Thymus (tissue), 11 donors: ENCODE data around the gene FCN1. TPM values are rescaled to one million over a fixed set of nuclear protein-coding genes. Genes with fewer than 3 reads are reported as not detected.
A peak's percentile ranks its signal among the peaks of the same experiment; 100 is the strongest.

ENCODE experiments used
- DNase-seq, 9 donors: peaks; one replicate each; pipeline ENCODE4 v3.0.0-alpha.2; 2013; ENCODE audit warnings: low spot score in 9 of 9, low read depth in 6 of 9, missing footprints in 1 of 9
- H3K27ac ChIP-seq, 2 donors: one replicate each; pipeline ENCODE4 v1.5.1; 2013; ENCODE audit warnings: control low read depth in 1 of 2, low read depth in 1 of 2, low read length in 1 of 2, mild to moderate bottlenecking in 1 of 2, moderate library complexity in 1 of 2
- H3K27me3 ChIP-seq, 2 donors: one replicate each; pipeline ENCODE4 v1.5.1; 2013; ENCODE audit warnings: low read length in 1 of 2; ENCODE audit not compliant: control insufficient read depth in 2 of 2, insufficient read depth in 1 of 2
- H3K36me3 ChIP-seq, 2 donors: one replicate each; pipeline ENCODE4 v1.5.1; 2013; ENCODE audit warnings: low read length in 1 of 2, mild to moderate bottlenecking in 1 of 2, moderate library complexity in 1 of 2; ENCODE audit not compliant: control insufficient read depth in 2 of 2, insufficient read depth in 2 of 2
- H3K4me1 ChIP-seq, 2 donors: one replicate each; pipeline ENCODE4 v1.5.1; 2013; ENCODE audit warnings: low read length in 2 of 2; ENCODE audit not compliant: control insufficient read depth in 2 of 2, insufficient read depth in 2 of 2
- H3K4me3 ChIP-seq, 2 donors: one replicate each; pipeline ENCODE4 v1.5.1; 2013; ENCODE audit warnings: low read length in 2 of 2, control low read depth in 1 of 2, mild to moderate bottlenecking in 1 of 2
- H3K9me3 ChIP-seq, 2 donors: one replicate each; pipeline ENCODE4 v1.5.1; 2013; ENCODE audit warnings: low read length in 1 of 2, mild to moderate bottlenecking in 1 of 2; ENCODE audit not compliant: control insufficient read depth in 2 of 2, insufficient read depth in 1 of 2
- WGBS: extraction: QIAGEN DNeasy Blood & Tissue Kit; methylation state at CpG from one replicate; pipeline ENCODE4 v1.1.7; 2013; 5-methylcytosine and 5-hydroxymethylcytosine counted together
- polyA plus RNA-seq: library from polyadenylated mRNA; stranded (reverse); fragments of 200-250 nt; gene quantifications from one replicate; pipeline ENCODE4 v1.2.3, GENCODE V29; 2013
- total RNA-seq: library from RNA; stranded (reverse); fragments of 120-200 nt; gene quantifications from one replicate; pipeline ENCODE4 v1.2.4, GENCODE V29; 2013
- donor health status: healthy.

The FCN1 gene
- total and polyA plus RNA-seq, 2 donors = 4.9 to 12.2 TPM

DNA sequence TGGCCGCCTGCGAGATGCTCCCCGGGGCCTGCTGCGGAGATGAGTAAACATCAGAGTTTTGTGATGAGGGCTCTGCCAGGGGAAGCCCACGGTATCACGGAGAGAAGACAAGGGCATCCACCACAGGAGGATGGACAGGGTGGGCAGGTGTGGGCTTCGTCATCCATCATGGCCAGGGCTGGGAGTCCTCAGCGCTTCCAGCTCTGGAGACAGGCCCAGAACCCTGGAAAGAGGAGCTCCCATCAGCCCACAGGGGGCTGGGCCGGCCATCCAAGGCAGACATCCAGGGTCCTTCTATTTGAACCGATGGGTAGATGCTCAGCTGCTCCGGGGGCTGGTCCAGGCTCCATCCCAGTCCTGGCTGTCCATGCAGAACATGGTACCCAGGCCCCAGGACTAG is 22.1 kb upstream of the FCN1 start:
- Histone ChIP-seq H3K4me1 (no peaks in the 10 kb centered on the region), H3K4me3 (no peak overlapping the region), H3K9me3 (no peaks in the 10 kb centered on the region), H3K36me3 (no peaks in the 10 kb centered on the region), H3K27me3 (peaks cover 0 to 5% of the 10 kb centered on the region in 2 donors), H3K27ac (no peak overlapping the region)
- DNase-seq = no peak
- WGBS = 97% methylated on average over 11 of the region's 11 CpGs

DNA sequence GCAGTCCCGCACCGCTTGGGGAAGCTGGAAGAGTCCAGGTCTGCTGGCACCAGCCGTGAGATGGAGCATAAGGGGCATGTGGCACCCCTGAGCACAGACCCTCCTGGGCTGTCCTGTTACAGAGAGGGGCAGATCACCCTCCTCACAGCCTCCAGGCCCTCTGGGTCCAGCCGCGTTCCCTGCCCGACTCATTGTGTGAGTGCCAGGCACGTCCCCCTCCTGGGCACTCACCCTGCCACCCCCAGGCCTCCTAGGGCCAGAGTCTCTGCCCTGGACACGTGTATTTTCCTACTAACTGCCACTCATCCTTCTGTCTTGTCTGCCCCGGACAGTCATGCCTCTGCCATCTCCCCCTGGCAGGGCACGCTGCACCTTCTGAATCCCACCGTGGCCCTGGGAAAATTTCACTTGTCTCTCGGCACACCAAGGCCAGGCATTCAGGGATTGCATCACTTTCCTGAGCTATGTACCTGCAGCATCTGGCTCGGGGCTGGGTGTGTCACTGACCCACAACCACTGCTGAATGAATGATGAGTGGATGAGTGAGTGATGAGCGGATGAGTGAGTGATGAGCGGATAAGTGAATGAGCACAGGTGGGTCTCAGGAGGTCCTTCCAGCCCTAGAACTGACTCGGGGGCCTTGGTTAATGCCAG is 21.5 kb upstream of the FCN1 start:
- Histone ChIP-seq H3K27me3 (peaks cover 0 to 5% of the 10 kb centered on the region in 2 donors), H3K27ac (no peak overlapping the region), H3K4me3 (no peak overlapping the region), H3K4me1 (no peaks in the 10 kb centered on the region), H3K36me3 (no peaks in the 10 kb centered on the region), H3K9me3 (no peaks in the 10 kb centered on the region)
- no peak for DNase-seq
- WGBS = 88% methylated on average over 16 of the region's 16 CpGs

DNA sequence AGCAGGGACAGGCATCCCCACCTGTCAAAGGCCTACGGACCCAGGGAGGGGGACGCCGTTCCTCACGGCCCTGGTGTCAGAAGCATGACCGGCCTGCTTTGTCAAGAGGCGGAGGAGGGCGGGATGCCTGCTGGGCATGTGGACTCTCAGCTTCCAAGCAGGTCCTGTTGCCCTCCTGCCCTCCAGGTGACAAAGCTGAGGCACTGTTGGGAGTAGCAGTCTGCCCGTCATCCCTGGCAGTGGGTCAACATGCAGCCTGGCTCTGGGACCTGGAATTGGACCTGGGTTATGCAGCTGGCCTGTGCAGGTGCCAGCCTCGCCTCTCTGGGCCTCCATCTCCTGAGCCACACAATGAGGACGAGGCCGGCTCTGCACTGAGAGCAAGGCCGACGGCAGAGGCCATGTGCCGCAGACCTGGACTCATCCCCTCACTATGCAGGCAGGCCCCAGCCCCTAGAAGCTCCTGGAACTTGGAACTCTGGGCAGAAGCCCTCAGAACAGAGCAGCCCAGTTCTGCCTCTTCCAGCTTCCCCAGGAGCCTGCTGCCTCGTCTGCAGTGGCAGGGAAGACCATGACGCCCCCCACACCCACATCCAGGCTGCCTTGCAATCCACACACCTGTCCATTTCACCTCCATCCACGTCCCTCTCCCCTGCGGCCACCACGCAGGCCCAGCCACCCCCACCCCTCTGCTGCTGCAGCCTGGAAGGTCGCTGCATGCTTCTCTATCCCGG is 20.8 kb upstream of the FCN1 start:
- no peaks in the 10 kb centered on the region for H3K9me3 ChIP-seq
- H3K4me3 ChIP-seq = no peak overlapping the region
- H3K4me1 ChIP-seq = no peaks in the 10 kb centered on the region
- WGBS = 95% methylated on average over 21 of the region's 21 CpGs
- no peak overlapping the region for H3K27ac ChIP-seq
- H3K27me3 ChIP-seq = peaks cover 0 to 8% of the 10 kb centered on the region in 2 donors
- DNase-seq = no peak
- no peaks in the 10 kb centered on the region for H3K36me3 ChIP-seq

DNA sequence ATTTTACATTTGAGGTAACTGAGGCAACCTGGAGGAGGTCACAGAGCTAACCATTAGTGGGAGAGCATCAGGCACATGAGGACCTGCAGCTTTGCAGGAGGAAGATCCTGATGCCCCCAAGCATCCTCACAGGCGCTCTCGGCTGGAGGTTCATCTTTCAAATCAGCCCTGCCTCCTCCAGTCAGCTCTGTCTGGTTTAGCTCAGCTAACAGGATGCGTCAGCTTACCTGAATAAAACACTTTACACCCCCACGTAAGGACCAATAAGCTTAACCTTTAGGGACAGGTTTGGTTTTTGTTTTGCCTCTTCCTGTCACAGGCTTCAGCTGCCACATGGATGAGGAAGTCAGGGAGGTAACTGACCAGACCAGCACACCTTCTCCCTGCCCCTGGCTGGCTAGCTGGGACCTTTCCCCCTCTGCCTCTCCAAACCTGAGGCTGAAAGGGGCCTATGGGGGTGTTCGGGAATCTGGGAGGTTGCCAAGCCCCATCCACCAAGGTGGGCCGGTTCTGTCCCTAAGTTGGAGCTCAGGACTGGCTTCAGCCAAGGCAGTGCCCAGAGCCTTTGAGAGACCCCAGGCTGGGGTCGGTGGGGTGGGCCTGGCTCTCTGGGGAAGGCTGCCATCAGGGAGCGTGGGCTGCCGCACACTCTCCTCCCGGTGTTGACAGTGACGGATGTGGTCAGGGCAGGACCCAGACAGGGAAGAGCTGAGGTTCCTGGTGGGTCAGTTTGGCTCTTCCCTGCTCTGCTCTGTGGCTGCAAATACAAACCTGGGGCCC is 20.0 kb upstream of the FCN1 start:
- 90% methylated on average over 11 of the region's 11 CpGs for WGBS
- Histone ChIP-seq H3K27me3 (peaks cover 0 to 8% of the 10 kb centered on the region in 2 donors), H3K4me1 (no peaks in the 10 kb centered on the region), H3K27ac (no peak overlapping the region), H3K4me3 (no peak overlapping the region), H3K9me3 (no peaks in the 10 kb centered on the region), H3K36me3 (no peaks in the 10 kb centered on the region)
- DNase-seq = no peak

DNA sequence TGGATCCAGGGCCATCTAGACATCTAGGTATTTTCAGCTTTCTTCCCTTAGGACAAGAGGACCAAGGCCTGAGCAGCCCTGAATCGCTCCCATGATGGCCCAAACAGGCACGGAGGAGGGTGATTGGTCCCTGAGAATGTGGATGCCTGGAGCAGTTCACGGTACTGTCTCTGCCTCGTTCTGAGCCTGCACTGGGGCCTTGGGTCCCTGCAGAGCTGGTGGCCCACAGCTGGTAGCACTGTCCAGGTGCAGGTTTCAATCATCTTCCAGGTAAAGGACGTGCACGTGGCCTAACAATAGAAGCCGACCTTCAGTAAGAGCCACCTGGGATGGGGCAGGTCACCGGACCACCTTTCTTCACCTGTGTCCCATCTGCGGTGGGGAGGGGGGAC is 19.4 kb upstream of the FCN1 start:
- no peaks in the 10 kb centered on the region for H3K4me1 ChIP-seq
- no peak overlapping the region for H3K27ac ChIP-seq
- DNase-seq = no peak
- 80% methylated on average over 9 of the region's 9 CpGs for WGBS
- H3K36me3 ChIP-seq = no peaks in the 10 kb centered on the region
- H3K27me3 ChIP-seq = peaks cover 0 to 8% of the 10 kb centered on the region in 2 donors
- H3K4me3 ChIP-seq = no peak overlapping the region
- H3K9me3 ChIP-seq = no peaks in the 10 kb centered on the region

GRCh38 chr9:134936346-134937163 is 18.8 kb upstream of the FCN1 start:
- Histone ChIP-seq H3K27ac (no peak overlapping the region), H3K4me3 (no peak overlapping the region), H3K36me3 (no peaks in the 10 kb centered on the region), H3K9me3 (no peaks in the 10 kb centered on the region), H3K4me1 (no peaks in the 10 kb centered on the region), H3K27me3 (peaks cover 0 to 5% of the 10 kb centered on the region in 2 donors)
- WGBS = 65% methylated on average over 13 of the region's 13 CpGs
- peak in 1 of 9 donors; percentile 35 for DNase-seq

GRCh38 chr9:134935701-134936345 is 18.1 kb upstream of the FCN1 start:
- WGBS = 92% methylated on average over 27 of the region's 27 CpGs
- H3K27ac ChIP-seq = no peak overlapping the region
- no peak overlapping the region for H3K4me3 ChIP-seq
- no peaks in the 10 kb centered on the region for H3K9me3 ChIP-seq
- H3K36me3 ChIP-seq = no peaks in the 10 kb centered on the region
- H3K4me1 ChIP-seq = no peaks in the 10 kb centered on the region
- DNase-seq = no peak
- peaks cover 0 to 5% of the 10 kb centered on the region in 2 donors for H3K27me3 ChIP-seq

DNA sequence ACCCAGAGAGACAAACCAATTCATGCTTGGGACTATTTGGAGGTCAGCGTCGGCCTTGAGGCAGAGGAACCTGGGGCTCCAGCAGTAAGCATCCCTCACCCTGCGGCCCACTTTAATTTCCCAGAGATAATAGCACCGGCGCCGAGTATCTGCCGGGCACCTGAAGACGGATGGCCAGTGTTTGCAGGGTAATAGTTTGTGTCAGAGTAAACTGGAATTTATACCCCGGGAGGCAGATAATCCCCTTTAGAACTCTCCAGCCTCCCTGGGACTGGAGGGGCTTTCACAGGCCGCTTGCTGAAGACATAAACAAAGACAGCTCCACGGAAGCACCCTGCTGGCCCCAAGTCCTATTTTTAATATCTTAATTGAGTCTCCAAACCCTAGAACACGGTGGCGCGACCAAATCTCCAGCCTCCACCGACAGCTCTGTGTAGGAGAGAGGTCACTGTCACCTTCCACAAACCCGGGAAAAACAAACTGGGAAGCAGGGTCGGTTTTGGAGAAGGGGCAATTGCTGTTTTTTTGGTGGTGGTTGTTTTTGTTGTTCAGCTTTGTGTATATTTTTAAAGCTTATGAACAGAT is 17.4 kb upstream of the FCN1 start:
- DNase-seq = no peak
- H3K4me1 ChIP-seq = no peaks in the 10 kb centered on the region
- H3K36me3 ChIP-seq = no peaks in the 10 kb centered on the region
- H3K9me3 ChIP-seq = no peaks in the 10 kb centered on the region
- H3K27me3 ChIP-seq = peaks cover 0 to 5% of the 10 kb centered on the region in 2 donors
- H3K4me3 ChIP-seq = no peak overlapping the region
- H3K27ac ChIP-seq = no peak overlapping the region
- 88% methylated on average over 17 of the region's 17 CpGs for WGBS
